Measurements from ENCODE around the gene STAT2.

Gene STAT2

DNA sequence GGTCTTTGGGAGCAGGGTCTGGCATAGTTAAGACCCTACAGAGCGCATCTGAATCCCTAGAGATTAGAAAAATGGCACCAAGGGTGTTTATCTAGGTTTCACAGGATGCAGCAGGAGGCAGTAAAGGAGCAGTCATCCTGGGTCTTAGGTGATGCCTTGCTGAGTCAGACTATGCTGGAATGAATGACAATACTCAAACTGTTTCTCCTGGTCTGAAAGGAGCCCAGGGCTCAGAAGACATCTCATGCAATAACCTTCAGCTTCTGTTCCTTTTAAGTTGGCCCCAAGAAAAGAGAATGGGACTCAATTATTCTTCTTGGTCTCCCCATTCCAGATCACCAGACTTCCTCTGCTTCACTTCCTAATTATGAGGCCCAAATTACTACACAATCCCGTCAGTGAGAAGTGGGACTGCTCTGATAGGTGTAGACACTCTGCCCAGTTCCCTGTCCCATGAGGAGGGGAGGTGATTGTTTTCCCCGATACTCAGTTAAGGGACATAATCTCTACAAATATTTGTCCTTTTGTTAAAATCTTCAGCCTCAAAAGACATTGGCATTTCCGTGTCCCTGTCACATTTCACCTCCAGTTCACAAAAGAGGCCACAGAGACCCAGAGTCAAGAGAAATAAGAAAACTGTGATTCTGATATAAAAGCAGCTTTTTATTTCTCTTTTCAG lies 17.5 kb upstream of the STAT2 start:
- no peak for DNase-seq (ENCODE audit: extremely low spot score)
- POLR2A ChIA-PET = no interaction called here
- TF ChIP-seq CTCF (IDR thresholded peaks at IDR 0.05; ENCODE audit: control extremely low read depth, extremely low read depth, low read depth, missing control alignments) = no peak
- CTCF ChIA-PET = interaction anchor here (1.2 to 2.4 kb wide), 6 partner anchors 10 to 188 kb away, joined by 3 to 8 read pairs (median 4); partner anchors contain the start of genes SMARCC2 and STAT2

GRCh38 chr12:56375598-56376434 lies 15.9 kb upstream of the STAT2 start:
- POLR2A ChIA-PET = interaction anchor here (0.7 to 1.6 kb wide), 2 partner anchors 16 to 628 kb away, joined by 4 to 10 read pairs; partner anchors contain the start of gene STAT2
- DNase-seq (ENCODE audit: extremely low spot score) = peak; percentile 35
- CTCF ChIA-PET = interaction anchor here (0.6 to 2.5 kb wide), 10 partner anchors 8 to 186 kb away, joined by 3 to 8 read pairs (median 4); partner anchors contain the start of genes SMARCC2 and STAT2
- no peak for TF ChIP-seq CTCF (IDR thresholded peaks at IDR 0.05; ENCODE audit: control extremely low read depth, extremely low read depth, low read depth, missing control alignments)

GRCh38 chr12:56374726-56375597 lies 15.1 kb upstream of the STAT2 start:
- CTCF ChIA-PET = interaction anchor here (0.9 to 2.5 kb wide), 4 partner anchors 11 to 89 kb away, joined by 3 to 7 read pairs (median 4); partner anchors contain the start of gene STAT2
- TF ChIP-seq CTCF (IDR thresholded peaks at IDR 0.05; ENCODE audit: control extremely low read depth, extremely low read depth, low read depth, missing control alignments) = no peak
- POLR2A ChIA-PET = interaction anchor here (0.6 to 1.6 kb wide), 5 partner anchors 15 to 627 kb away, joined by 4 to 10 read pairs (median 6); partner anchors contain the start of gene STAT2
- DNase-seq (ENCODE audit: extremely low spot score) = no peak

GRCh38 chr12:56373515-56373914 lies 13.6 kb upstream of the STAT2 start:
- POLR2A ChIA-PET = interaction anchor here (0.6 kb wide), 1 partner anchor 65 kb away, joined by 3 read pairs; no protein-coding TSS in a partner anchor
- no peak for DNase-seq (ENCODE audit: extremely low spot score)
- TF ChIP-seq CTCF (IDR thresholded peaks at IDR 0.05; ENCODE audit: control extremely low read depth, extremely low read depth, low read depth, missing control alignments) = no peak
- CTCF ChIA-PET = interaction anchor here (1.0 kb wide), 1 partner anchor 10 kb away, joined by 3 read pairs; no protein-coding TSS in a partner anchor

DNA sequence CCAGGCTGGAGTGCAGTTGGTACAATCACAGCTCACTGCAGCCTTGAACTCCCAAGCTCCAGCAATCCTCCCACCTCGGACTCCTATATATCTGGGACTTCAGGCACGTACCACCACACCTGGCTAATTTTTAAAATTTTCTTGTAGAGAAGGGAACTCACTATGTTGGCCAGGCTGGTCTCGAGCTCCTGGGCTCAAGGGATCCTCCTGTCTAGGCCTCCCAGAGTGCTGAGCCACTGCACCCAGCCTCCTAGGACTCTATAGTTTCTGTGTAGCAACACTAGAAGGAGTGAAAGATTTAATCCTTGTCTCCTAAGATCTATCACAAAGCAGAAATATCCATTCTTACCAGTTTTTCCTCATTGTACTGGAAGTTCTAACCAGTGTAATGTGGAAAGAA lies 7.0 kb upstream of the STAT2 start:
- no peak for TF ChIP-seq CTCF (IDR thresholded peaks at IDR 0.05; ENCODE audit: control extremely low read depth, extremely low read depth, low read depth, missing control alignments)
- POLR2A ChIA-PET = interaction anchor here (0.7 kb wide), 1 partner anchor 110 kb away, joined by 4 read pairs; no protein-coding TSS in a partner anchor
- DNase-seq (ENCODE audit: extremely low spot score) = no peak
- CTCF ChIA-PET = interaction anchor here (1.5 to 1.8 kb wide), 2 partner anchors 10 to 13 kb away, joined by 4 to 8 read pairs; no protein-coding TSS in a partner anchor

Measured in GM10248 (cell line).